Measurements from ENCODE around the gene AGBL1. TPM values are rescaled to one million over a fixed set of nuclear protein-coding genes. Genes with fewer than 3 reads are reported as not detected.

The AGBL1 gene
- total and polyA plus RNA-seq, 4 donors = 0.08 to 147 (median 4.7) TPM

GRCh38 chr15:86659724-86660411, 580.2 kb downstream of the AGBL1 start:
- DNase-seq (no peak), ATAC-seq (ENCODE audit: insufficient read depth, low FRiP score) (no peak)
- Histone ChIP-seq H3K27me3 (ENCODE audit: control insufficient read depth in 3 of 3, insufficient read depth in 3 of 3, low read length in 2 of 3) (no peaks in the 10 kb centered on the region), H3K9me3 (ENCODE audit: control insufficient read depth in 4 of 4, insufficient read depth in 3 of 4, low read length in 3 of 4) (no peaks in the 10 kb centered on the region), H3K27ac (ENCODE audit: low read depth in 1 of 2, low read length in 1 of 2) (no peak overlapping the region), H3K9ac (ENCODE audit: insufficient read depth in 1 of 2, low read length in 2 of 2) (no peak overlapping the region), H3K4me1 (ENCODE audit: control insufficient read depth in 5 of 5, insufficient read depth in 5 of 5, low read length in 5 of 5) (no peaks in the 10 kb centered on the region), H3K36me3 (ENCODE audit: control insufficient read depth in 4 of 4, insufficient read depth in 4 of 4, low read length in 4 of 4) (no peaks in the 10 kb centered on the region), H3K4me3 (no peak overlapping the region)
- 75 to 79% methylated on average over 5 of the region's 5 CpGs for WGBS, 2 donors
- no peak for TF ChIP-seq CTCF (IDR thresholded peaks at IDR 0.05; ENCODE audit: control extremely low read depth, extremely low read depth)

- H3K4me3 ChIP-seq = no peak overlapping the region
- no peak for DNase-seq
These were observed 581.9 kb downstream of the AGBL1 start for GRCh38 chr15:86661580-86661979.

GRCh38 chr15:86663304-86663703, 583.6 kb downstream of the AGBL1 start:
- no peak overlapping the region for H3K4me3 ChIP-seq
- 41 to 49% methylated on average over 1 of the region's 1 CpG for WGBS, 2 donors
- no peaks in the 10 kb centered on the region for H3K27me3 ChIP-seq (ENCODE audit: control insufficient read depth in 3 of 3, insufficient read depth in 3 of 3, low read length in 2 of 3)
- ATAC-seq (ENCODE audit: insufficient read depth, low FRiP score) (no peak), DNase-seq (no peak)
- H3K4me1 ChIP-seq (ENCODE audit: control insufficient read depth in 5 of 5, insufficient read depth in 5 of 5, low read length in 5 of 5) = no peaks in the 10 kb centered on the region
- no peak overlapping the region for H3K27ac ChIP-seq (ENCODE audit: low read depth in 1 of 2, low read length in 1 of 2)
- TF ChIP-seq CTCF (IDR thresholded peaks at IDR 0.05; ENCODE audit: control extremely low read depth, extremely low read depth) = no peak
- H3K9me3 ChIP-seq (ENCODE audit: control insufficient read depth in 4 of 4, insufficient read depth in 3 of 4, low read length in 3 of 4) = no peaks in the 10 kb centered on the region
- no peak overlapping the region for H3K9ac ChIP-seq (ENCODE audit: insufficient read depth in 1 of 2, low read length in 2 of 2)
- H3K36me3 ChIP-seq (ENCODE audit: control insufficient read depth in 4 of 4, insufficient read depth in 4 of 4, low read length in 4 of 4) = no peaks in the 10 kb centered on the region

More at GRCh38 chr15:86661580-86661979, 581.9 kb downstream of the AGBL1 start:
- ATAC-seq (ENCODE audit: insufficient read depth, low FRiP score) = no peak
- Histone ChIP-seq H3K9me3 (ENCODE audit: control insufficient read depth in 4 of 4, insufficient read depth in 3 of 4, low read length in 3 of 4) (no peaks in the 10 kb centered on the region), H3K27me3 (ENCODE audit: control insufficient read depth in 3 of 3, insufficient read depth in 3 of 3, low read length in 2 of 3) (no peaks in the 10 kb centered on the region), H3K4me1 (ENCODE audit: control insufficient read depth in 5 of 5, insufficient read depth in 5 of 5, low read length in 5 of 5) (no peaks in the 10 kb centered on the region), H3K9ac (ENCODE audit: insufficient read depth in 1 of 2, low read length in 2 of 2) (no peak overlapping the region), H3K36me3 (ENCODE audit: control insufficient read depth in 4 of 4, insufficient read depth in 4 of 4, low read length in 4 of 4) (no peaks in the 10 kb centered on the region), H3K27ac (ENCODE audit: low read depth in 1 of 2, low read length in 1 of 2) (no peak overlapping the region)
- TF ChIP-seq CTCF (IDR thresholded peaks at IDR 0.05; ENCODE audit: control extremely low read depth, extremely low read depth) = no peak
- WGBS, 2 donors = 84 to 88% methylated on average over 7 of the region's 7 CpGs

GRCh38 chr15:86663979-86664378, 584.3 kb downstream of the AGBL1 start:
- Histone ChIP-seq H3K9me3 (ENCODE audit: control insufficient read depth in 4 of 4, insufficient read depth in 3 of 4, low read length in 3 of 4) (no peaks in the 10 kb centered on the region), H3K4me3 (no peak overlapping the region), H3K27ac (ENCODE audit: low read depth in 1 of 2, low read length in 1 of 2) (no peak overlapping the region), H3K4me1 (ENCODE audit: control insufficient read depth in 5 of 5, insufficient read depth in 5 of 5, low read length in 5 of 5) (no peaks in the 10 kb centered on the region), H3K27me3 (ENCODE audit: control insufficient read depth in 3 of 3, insufficient read depth in 3 of 3, low read length in 2 of 3) (no peaks in the 10 kb centered on the region), H3K9ac (ENCODE audit: insufficient read depth in 1 of 2, low read length in 2 of 2) (no peak overlapping the region), H3K36me3 (ENCODE audit: control insufficient read depth in 4 of 4, insufficient read depth in 4 of 4, low read length in 4 of 4) (no peaks in the 10 kb centered on the region)
- ATAC-seq (ENCODE audit: insufficient read depth, low FRiP score) = no peak
- 40 to 49% methylated on average over 2 of the region's 2 CpGs for WGBS, 2 donors
- no peak for TF ChIP-seq CTCF (IDR thresholded peaks at IDR 0.05; ENCODE audit: control extremely low read depth, extremely low read depth)
- no peak for DNase-seq
